Measurements from ENCODE around the gene CP.

GRCh38 chr3:149258714-149259113, 37.1 kb upstream of the CP start:
- no peak for TF ChIP-seq ELF4 (IDR thresholded peaks at IDR 0.05)
- TF ChIP-seq FOXM1 (IDR thresholded peaks at IDR 0.05; ENCODE audit: borderline replicate concordance): no peak
- no peak for TF ChIP-seq L3MBTL2 (conservative IDR thresholded peaks at IDR 0.05)
- no peak for TF ChIP-seq ARNT (IDR thresholded peaks at IDR 0.05)
- TF ChIP-seq SP1 (IDR thresholded peaks at IDR 0.05): no peak
- no peak for TF ChIP-seq HDGF (IDR thresholded peaks at IDR 0.05; ENCODE audit: borderline replicate concordance)
- no peak for TF ChIP-seq SUZ12 (IDR thresholded peaks at IDR 0.05)
- TF ChIP-seq BHLHE40 (IDR thresholded peaks at IDR 0.05; ENCODE audit: borderline replicate concordance): no peak
- TF ChIP-seq FOXA1 (IDR thresholded peaks at IDR 0.05): no peak
- no peak for TF ChIP-seq TARDBP (IDR thresholded peaks at IDR 0.05)
- no peak for TF ChIP-seq FOXK2 (IDR thresholded peaks at IDR 0.05)
- TF ChIP-seq NFRKB (IDR thresholded peaks at IDR 0.05): no peak
- no peak for TF ChIP-seq PKNOX1 (IDR thresholded peaks at IDR 0.05)
- TF ChIP-seq LEF1 (IDR thresholded peaks at IDR 0.05; ENCODE audit: borderline replicate concordance): no peak

All from HEK293T (cell line).